SK-N-SH (cell line): ENCODE results near the gene PRKCA. TPM values are rescaled to one million over a fixed set of nuclear protein-coding genes. Genes with fewer than 3 reads are reported as not detected.
A peak's percentile ranks its signal among the peaks of the same experiment; 100 is the strongest.

ENCODE experiments used
- CTCF ChIA-PET: fragments of 300-600, 350-600 bp; formaldehyde crosslinking; extraction: SDS; loops from one replicate; lab custom pipeline; 2021; lab: Yijun Ruan, JAX
- POLR2A ChIA-PET: fragments of 350-600 bp; sonication (Branson Sonifier 250); formaldehyde crosslinking; extraction: SDS; loops from one replicate; lab custom pipeline; 2020; ENCODE audit warnings: antibody characterized with exemption, inconsistent platforms; lab: Yijun Ruan, JAX
- DNase-seq: peaks from one replicate; pipeline ENCODE4 v3.0.0; 2012
- H2AFZ ChIP-seq: fragments of 200-600 bp; sonication (generic); 2 replicates; pipeline ENCODE4 v1.8.1; 2016; ENCODE audit warnings: antibody characterized with exemption, mild to moderate bottlenecking, low read depth
- H3F3A ChIP-seq: fragments of 200-600 bp; sonication (generic); replicated peaks from 2 replicates; pipeline ENCODE3; 2016; ENCODE audit warnings: antibody characterized with exemption, mild to moderate bottlenecking; ENCODE audit not compliant: insufficient read depth
- H3K27ac ChIP-seq, 2 experiments: fragments of 200-500 bp in 1 of 2; fragments of 200-600 bp in 1 of 2; sonication (Bioruptor generic) in 1 of 2; sonication (generic), shearing (Covaris generic) in 1 of 2; 2 replicates each; pipeline versions ENCODE4 v1.5.1 to v1.6.1; 2014 to 2016; ENCODE audit warnings: low read depth in 2 of 2, inconsistent platforms in 1 of 2, low read length in 1 of 2, mild to moderate bottlenecking in 1 of 2, mixed read lengths in 1 of 2
- H3K27me3 ChIP-seq: fragments of 200-600 bp; sonication (generic), shearing (Covaris generic); 2 replicates; pipeline ENCODE4 v1.6.1; 2016; ENCODE audit warnings: mixed run types; ENCODE audit not compliant: insufficient read depth
- H3K36me3 ChIP-seq, 2 experiments: fragments of 200-500 bp in 1 of 2; fragments of 200-600 bp in 1 of 2; sonication (Bioruptor generic) in 1 of 2; sonication (generic) in 1 of 2; replicated peaks in 1 of 2; 2 replicates each; pipeline versions ENCODE3 to v1.5.1; 2014 to 2016; ENCODE audit warnings: low read length in 1 of 2, mild to moderate bottlenecking in 1 of 2; ENCODE audit not compliant: insufficient read depth in 2 of 2, control insufficient read depth in 1 of 2
- H3K4me1 ChIP-seq, 2 experiments: fragments of 200-500 bp in 1 of 2; fragments of 200-600 bp in 1 of 2; sonication (Bioruptor generic) in 1 of 2; sonication (generic), shearing (Covaris generic) in 1 of 2; 2 replicates each; pipeline versions ENCODE4 v1.5.1 to v1.6.1; 2014 to 2016; ENCODE audit warnings: low read depth in 1 of 2, low read length in 1 of 2, mixed run types in 1 of 2; ENCODE audit not compliant: insufficient read depth in 2 of 2, control insufficient read depth in 1 of 2
- H3K4me2 ChIP-seq: fragments of 200-600 bp; sonication (generic), shearing (Covaris generic); 2 replicates; pipeline ENCODE4 v1.6.1; 2017; ENCODE audit warnings: mixed run types
- H3K4me3 ChIP-seq, 2 experiments: fragments of 200-500 bp in 1 of 2; fragments of 200-600 bp in 1 of 2; sonication (Bioruptor generic) in 1 of 2; sonication (generic), shearing (Covaris generic) in 1 of 2; 2 replicates each; pipeline versions ENCODE4 v1.5.1 to v1.8.1; 2014 to 2016; ENCODE audit warnings: low read depth in 2 of 2, inconsistent platforms in 1 of 2, low read length in 1 of 2, mild to moderate bottlenecking in 1 of 2, mixed read lengths in 1 of 2, moderate library complexity in 1 of 2
- H3K79me2 ChIP-seq: fragments of 200-600 bp; sonication (generic); 2 replicates; pipeline ENCODE4 v1.8.1; 2017; ENCODE audit warnings: mild to moderate bottlenecking; ENCODE audit not compliant: insufficient read depth
- H3K9ac ChIP-seq: fragments of 200-600 bp; sonication (generic); 2 replicates; pipeline ENCODE4 v1.6.1; 2017; ENCODE audit warnings: mixed run types
- H3K9me2 ChIP-seq: fragments of 200-600 bp; sonication (generic); 2 replicates; pipeline ENCODE4 v1.6.1; 2017; ENCODE audit warnings: mixed run types
- H3K9me3 ChIP-seq: fragments of 200-600 bp; sonication (generic); 2 replicates; pipeline ENCODE4 v1.6.1; 2017; ENCODE audit warnings: mixed run types, mild to moderate bottlenecking, moderate library complexity
- H4K20me1 ChIP-seq: fragments of 200-600 bp; sonication (generic); 2 replicates; pipeline ENCODE4 v1.6.1; 2017; ENCODE audit warnings: mild to moderate bottlenecking, mixed run types; ENCODE audit not compliant: insufficient read depth
- ELF1 ChIP-seq: IDR thresholded peaks from 2 replicates; pipeline ENCODE4 v1.4.0; 2012
- FOSL2 ChIP-seq: IDR thresholded peaks from 2 replicates; pipeline ENCODE4 v1.4.0; 2012; ENCODE audit warnings: low read depth, mild to moderate bottlenecking, moderate library complexity, borderline replicate concordance
- FOXM1 ChIP-seq: IDR thresholded peaks from 2 replicates; pipeline ENCODE4 v1.4.0; 2012; ENCODE audit warnings: low read depth, mild to moderate bottlenecking
- JUND ChIP-seq: IDR thresholded peaks from 2 replicates; pipeline ENCODE4 v1.4.0; 2012
- MAX ChIP-seq: IDR thresholded peaks from 2 replicates; pipeline ENCODE4 v1.4.0; 2012; ENCODE audit warnings: low read depth
- MEF2A ChIP-seq: IDR thresholded peaks from 2 replicates; pipeline ENCODE4 v1.4.0; 2012; ENCODE audit warnings: low read depth, borderline replicate concordance
- MXI1 ChIP-seq: IDR thresholded peaks from 2 replicates; pipeline ENCODE4 v1.6.1; 2012; ENCODE audit warnings: mild to moderate bottlenecking, low read depth, low read length, improper control_type of control experiment
- RXRA ChIP-seq: IDR thresholded peaks from 2 replicates; pipeline ENCODE4 v1.4.0; 2012; ENCODE audit warnings: low read depth, mild to moderate bottlenecking, borderline replicate concordance
- SMC3 ChIP-seq: IDR thresholded peaks from 2 replicates; pipeline ENCODE4 v1.6.1; 2012; ENCODE audit warnings: low read depth, low read length, improper control_type of control experiment
- TAF1 ChIP-seq: IDR thresholded peaks from 2 replicates; pipeline ENCODE4 v1.6.1; 2012; ENCODE audit warnings: low read depth, mild to moderate bottlenecking, low read length, moderate library complexity, borderline replicate concordance
- YY1 ChIP-seq: IDR thresholded peaks from 2 replicates; pipeline ENCODE4 v1.4.0; 2012; ENCODE audit warnings: low read depth, mild to moderate bottlenecking
- ZBTB33 ChIP-seq: IDR thresholded peaks from 2 replicates; pipeline ENCODE4 v1.4.0; 2012; ENCODE audit warnings: low read depth, borderline replicate concordance
- WGBS: methylation state at CpG from one replicate; pipeline ENCODE4 v1.1.6; 2017; ENCODE audit warnings: low lambda C conversion rate; 5-methylcytosine and 5-hydroxymethylcytosine counted together
- polyA plus RNA-seq, 3 experiments: library from polyadenylated mRNA; depleted of rRNA; stranded (reverse); fragments of >200 nt; gene quantifications; 2 replicates each; pipeline ENCODE4 v1.2.3, GENCODE V29; 2012
- TF ChIP-seq, protein P1 (sequence below): fragments of 150-350 bp; IDR thresholded peaks from 2 replicates; pipeline ENCODE4 v1.6.1; 2017; ENCODE audit warnings: antibody characterized with exemption, low read length, low read depth, borderline replicate concordance
- TF ChIP-seq, protein P2 (sequence below): fragments of 150-350 bp; IDR thresholded peaks from 2 replicates; pipeline ENCODE4 v1.6.1; 2016; ENCODE audit warnings: mild to moderate bottlenecking, low read depth, low read length
- TF ChIP-seq, protein P3 (sequence below): IDR thresholded peaks from 2 replicates; pipeline ENCODE4; 2012
- TF ChIP-seq, protein P4 (sequence below): IDR thresholded peaks from 2 replicates; pipeline ENCODE4 v1.6.1; 2012; ENCODE audit warnings: mild to moderate bottlenecking, low read depth, low read length, moderate library complexity

Gene PRKCA
- polyA plus RNA-seq, 1 of the 3 experiments (the other 2 are of a cell fraction), result 108 TPM

- TF ChIP-seq, protein P1, sequence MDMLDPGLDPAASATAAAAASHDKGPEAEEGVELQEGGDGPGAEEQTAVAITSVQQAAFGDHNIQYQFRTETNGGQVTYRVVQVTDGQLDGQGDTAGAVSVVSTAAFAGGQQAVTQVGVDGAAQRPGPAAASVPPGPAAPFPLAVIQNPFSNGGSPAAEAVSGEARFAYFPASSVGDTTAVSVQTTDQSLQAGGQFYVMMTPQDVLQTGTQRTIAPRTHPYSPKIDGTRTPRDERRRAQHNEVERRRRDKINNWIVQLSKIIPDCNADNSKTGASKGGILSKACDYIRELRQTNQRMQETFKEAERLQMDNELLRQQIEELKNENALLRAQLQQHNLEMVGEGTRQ, result no peak
- TF ChIP-seq SMC3 (no peak), TAF1 (no peak), ELF1 (no peak)
Observed at GRCh38 chr17:66509926-66510325, 207.5 kb downstream of the PRKCA start (continued).

- WGBS, result 89% methylated on average over 3 of the region's 3 CpGs
- H3K4me2 ChIP-seq, result no peak overlapping the region
- no peak overlapping the region for H3K9ac ChIP-seq
- POLR2A ChIA-PET, result no interaction called here
- CTCF ChIA-PET, result interaction anchor here (1.2 kb wide), 1 partner anchor 13 kb away, joined by 3 read pairs; no protein-coding TSS in a partner anchor
- 0 out of 2 replicates have a peak, but pooled peaks cover 7% of the 10 kb centered on the region for H4K20me1 ChIP-seq
- H3K4me1 ChIP-seq, result peaks cover 4 to 34% of the 10 kb centered on the region in 2 experiments
- H3K36me3 ChIP-seq, result peaks cover 3 to 23% of the 10 kb centered on the region in 2 experiments
- DNase-seq, result no peak
- no peaks in the 10 kb centered on the region for H3K9me2 ChIP-seq
- no peak for TF ChIP-seq ZBTB33
- TF ChIP-seq, protein P2, sequence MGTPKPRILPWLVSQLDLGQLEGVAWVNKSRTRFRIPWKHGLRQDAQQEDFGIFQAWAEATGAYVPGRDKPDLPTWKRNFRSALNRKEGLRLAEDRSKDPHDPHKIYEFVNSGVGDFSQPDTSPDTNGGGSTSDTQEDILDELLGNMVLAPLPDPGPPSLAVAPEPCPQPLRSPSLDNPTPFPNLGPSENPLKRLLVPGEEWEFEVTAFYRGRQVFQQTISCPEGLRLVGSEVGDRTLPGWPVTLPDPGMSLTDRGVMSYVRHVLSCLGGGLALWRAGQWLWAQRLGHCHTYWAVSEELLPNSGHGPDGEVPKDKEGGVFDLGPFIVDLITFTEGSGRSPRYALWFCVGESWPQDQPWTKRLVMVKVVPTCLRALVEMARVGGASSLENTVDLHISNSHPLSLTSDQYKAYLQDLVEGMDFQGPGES, result no peak
- TF ChIP-seq FOSL2, result peak; percentile 34; the same call in 1 of the 2 replicates
- no peak overlapping the region for H2AFZ ChIP-seq
- no peak overlapping the region for H3K4me3 ChIP-seq
- H3K27ac ChIP-seq, result no peak overlapping the region
- H3F3A ChIP-seq, result peaks cover 47% of the 10 kb centered on the region
- H3K9me3 ChIP-seq, result no peaks in the 10 kb centered on the region
- H3K27me3 ChIP-seq, result no peaks in the 10 kb centered on the region
- H3K79me2 ChIP-seq, result peaks cover 100% of the 10 kb centered on the region
Observed at GRCh38 chr17:66511135-66511534, 208.7 kb downstream of the PRKCA start.

DNA sequence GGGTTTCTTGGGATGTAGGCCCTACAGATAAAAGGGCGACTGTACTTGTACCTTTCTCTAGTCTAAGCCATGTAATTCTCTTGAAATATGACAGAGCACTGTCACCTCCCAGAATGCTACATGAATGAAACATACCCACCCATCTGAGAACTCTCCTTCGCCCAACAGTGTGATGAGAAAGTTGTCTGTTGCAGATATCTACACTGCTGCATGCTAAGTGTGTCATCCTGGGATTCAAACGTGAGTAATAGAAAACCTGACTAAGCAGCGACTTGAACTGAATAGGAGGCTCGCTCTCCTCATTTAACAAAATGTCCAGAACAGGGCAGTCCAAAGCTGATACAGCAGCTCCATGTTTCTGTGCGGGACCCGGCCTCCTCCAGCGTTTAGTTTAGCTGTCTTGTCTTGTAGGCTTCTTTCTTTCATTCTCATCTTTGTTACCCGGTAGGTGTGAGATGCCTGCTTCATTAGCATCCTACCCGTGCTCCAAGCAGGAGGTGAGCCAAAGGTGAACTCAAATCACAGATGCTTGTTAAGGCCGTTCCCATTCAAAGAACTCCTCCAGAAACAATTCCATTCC is 211.9 kb downstream of the PRKCA start:
- TF ChIP-seq, protein P3, sequence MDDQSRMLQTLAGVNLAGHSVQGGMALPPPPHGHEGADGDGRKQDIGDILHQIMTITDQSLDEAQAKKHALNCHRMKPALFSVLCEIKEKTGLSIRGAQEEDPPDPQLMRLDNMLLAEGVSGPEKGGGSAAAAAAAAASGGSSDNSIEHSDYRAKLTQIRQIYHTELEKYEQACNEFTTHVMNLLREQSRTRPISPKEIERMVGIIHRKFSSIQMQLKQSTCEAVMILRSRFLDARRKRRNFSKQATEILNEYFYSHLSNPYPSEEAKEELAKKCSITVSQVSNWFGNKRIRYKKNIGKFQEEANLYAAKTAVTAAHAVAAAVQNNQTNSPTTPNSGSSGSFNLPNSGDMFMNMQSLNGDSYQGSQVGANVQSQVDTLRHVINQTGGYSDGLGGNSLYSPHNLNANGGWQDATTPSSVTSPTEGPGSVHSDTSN, result peak; percentile 18; the same call in 1 of the 2 replicates
- TF ChIP-seq, protein P4, sequence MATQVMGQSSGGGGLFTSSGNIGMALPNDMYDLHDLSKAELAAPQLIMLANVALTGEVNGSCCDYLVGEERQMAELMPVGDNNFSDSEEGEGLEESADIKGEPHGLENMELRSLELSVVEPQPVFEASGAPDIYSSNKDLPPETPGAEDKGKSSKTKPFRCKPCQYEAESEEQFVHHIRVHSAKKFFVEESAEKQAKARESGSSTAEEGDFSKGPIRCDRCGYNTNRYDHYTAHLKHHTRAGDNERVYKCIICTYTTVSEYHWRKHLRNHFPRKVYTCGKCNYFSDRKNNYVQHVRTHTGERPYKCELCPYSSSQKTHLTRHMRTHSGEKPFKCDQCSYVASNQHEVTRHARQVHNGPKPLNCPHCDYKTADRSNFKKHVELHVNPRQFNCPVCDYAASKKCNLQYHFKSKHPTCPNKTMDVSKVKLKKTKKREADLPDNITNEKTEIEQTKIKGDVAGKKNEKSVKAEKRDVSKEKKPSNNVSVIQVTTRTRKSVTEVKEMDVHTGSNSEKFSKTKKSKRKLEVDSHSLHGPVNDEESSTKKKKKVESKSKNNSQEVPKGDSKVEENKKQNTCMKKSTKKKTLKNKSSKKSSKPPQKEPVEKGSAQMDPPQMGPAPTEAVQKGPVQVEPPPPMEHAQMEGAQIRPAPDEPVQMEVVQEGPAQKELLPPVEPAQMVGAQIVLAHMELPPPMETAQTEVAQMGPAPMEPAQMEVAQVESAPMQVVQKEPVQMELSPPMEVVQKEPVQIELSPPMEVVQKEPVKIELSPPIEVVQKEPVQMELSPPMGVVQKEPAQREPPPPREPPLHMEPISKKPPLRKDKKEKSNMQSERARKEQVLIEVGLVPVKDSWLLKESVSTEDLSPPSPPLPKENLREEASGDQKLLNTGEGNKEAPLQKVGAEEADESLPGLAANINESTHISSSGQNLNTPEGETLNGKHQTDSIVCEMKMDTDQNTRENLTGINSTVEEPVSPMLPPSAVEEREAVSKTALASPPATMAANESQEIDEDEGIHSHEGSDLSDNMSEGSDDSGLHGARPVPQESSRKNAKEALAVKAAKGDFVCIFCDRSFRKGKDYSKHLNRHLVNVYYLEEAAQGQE, result no peak
- no peak for TF ChIP-seq MAX
- TF ChIP-seq FOSL2, result peak; percentile 43; the same call in 1 of the 2 replicates
- no peak for TF ChIP-seq RXRA
- TF ChIP-seq MEF2A, result no peak
- TF ChIP-seq FOXM1, result no peak
- no peak for TF ChIP-seq JUND
- no peak for TF ChIP-seq YY1
- TF ChIP-seq MXI1, result no peak
- peaks cover 5 to 9% of the 10 kb centered on the region in 2 experiments; a peak in 3 of 4 replicates for H3K4me1 ChIP-seq
- H3K4me3 ChIP-seq, result no peak overlapping the region
- DNase-seq, result no peak
- H3F3A ChIP-seq, result peaks cover 18% of the 10 kb centered on the region
- ChIA-PET POLR2A (no interaction called here), CTCF (no interaction called here)
- H3K27ac ChIP-seq, result peak overlapping the region in 1 of 2 experiments; percentile 10; a peak in 1 of 4 replicates
- H3K9me2 ChIP-seq, result no peaks in the 10 kb centered on the region
- H2AFZ ChIP-seq, result no peak overlapping the region
- H3K79me2 ChIP-seq, result peaks cover 100% of the 10 kb centered on the region
- 81% methylated on average over 11 of the region's 11 CpGs for WGBS
- peaks cover 11% of the 10 kb centered on the region; the same call in 1 of the 2 replicates for H4K20me1 ChIP-seq
- H3K4me2 ChIP-seq, result no peak overlapping the region
- no peak overlapping the region for H3K9ac ChIP-seq
- H3K36me3 ChIP-seq, result peaks cover 3 to 26% of the 10 kb centered on the region in 2 experiments
- H3K9me3 ChIP-seq, result no peaks in the 10 kb centered on the region
- no peaks in the 10 kb centered on the region for H3K27me3 ChIP-seq
